ENCODE results near the gene THAP8. TPM values are rescaled to one million over a fixed set of nuclear protein-coding genes. Genes with fewer than 3 reads are reported as not detected.

The THAP8 gene
- total RNA-seq, 3 donors from 2014 or later, result 8.6 to 11.0 (median 10.2) TPM

GRCh38 chr19:36058481-36059179 lies 4.5 kb upstream of the THAP8 start:
- H3K36me3 ChIP-seq, result no peaks in the 10 kb centered on the region
- peaks cover 8 to 9% of the 10 kb centered on the region in 2 donors for H3K4me1 ChIP-seq
- H3K27me3 ChIP-seq, result no peaks in the 10 kb centered on the region
- no peak for DNase-seq (ENCODE audit: low spot score in 2 of 2)
- TF ChIP-seq POLR2AphosphoS5 (IDR thresholded peaks at IDR 0.05), result no peak
- TF ChIP-seq CTCF (IDR thresholded peaks at IDR 0.05), result no peak
- TF ChIP-seq POLR2A (IDR thresholded peaks at IDR 0.05), result no peak
- intact Hi-C loops (cut with DNase I; ENCODE audit: low total_unique reads), result no loop called here
- no peaks in the 10 kb centered on the region for H3K9me3 ChIP-seq
- H3K27ac ChIP-seq, result no peak overlapping the region
- H3K4me3 ChIP-seq, result no peak overlapping the region

- TF ChIP-seq POLR2A (IDR thresholded peaks at IDR 0.05) (no peak), CTCF (IDR thresholded peaks at IDR 0.05) (no peak), POLR2AphosphoS5 (IDR thresholded peaks at IDR 0.05) (no peak)
- peak; percentile 93 to 94 for DNase-seq (ENCODE audit: low spot score in 2 of 2)
- H3K27ac ChIP-seq, result peak within 1 kb of the TSS; percentile 95 to 96
- no peaks in the 10 kb centered on the region for H3K36me3 ChIP-seq
- H3K4me3 ChIP-seq, result peak within 1 kb of the TSS; percentile 52 to 78 (median 62)
- no peaks in the 10 kb centered on the region for H3K27me3 ChIP-seq
- intact Hi-C loops (cut with DNase I; ENCODE audit: low total_unique reads), result no loop called here
- H3K4me1 ChIP-seq, result peaks cover 8 to 9% of the 10 kb centered on the region in 2 donors
- no peaks in the 10 kb centered on the region for H3K9me3 ChIP-seq
These were observed 925 bp upstream of the THAP8 start, which contains the start of gene WDR62 for GRCh38 chr19:36054733-36055686. Gene WDR62 (plus strand): TSS chr19:36054897. CDS start chr19:36054972, 75 bp downstream.

GRCh38 chr19:36051637-36052036 lies 2.4 kb downstream of the THAP8 start:
- no peaks in the 10 kb centered on the region for H3K27me3 ChIP-seq
- H3K27ac ChIP-seq, result no peak overlapping the region
- DNase-seq (ENCODE audit: low spot score in 2 of 2), result no peak
- TF ChIP-seq POLR2A (IDR thresholded peaks at IDR 0.05) (no peak), POLR2AphosphoS5 (IDR thresholded peaks at IDR 0.05) (no peak), CTCF (IDR thresholded peaks at IDR 0.05) (no peak)
- H3K9me3 ChIP-seq, result no peaks in the 10 kb centered on the region
- H3K4me1 ChIP-seq, result peaks cover 8 to 9% of the 10 kb centered on the region in 2 donors
- no peaks in the 10 kb centered on the region for H3K36me3 ChIP-seq
- H3K4me3 ChIP-seq, result no peak overlapping the region
- intact Hi-C loops (cut with DNase I; ENCODE audit: low total_unique reads), result no loop called here

GRCh38 chr19:36051236-36051635 lies 2.8 kb downstream of the THAP8 start:
- Histone ChIP-seq H3K27ac (no peak overlapping the region), H3K4me1 (peaks cover 8 to 9% of the 10 kb centered on the region in 2 donors), H3K36me3 (no peaks in the 10 kb centered on the region), H3K4me3 (no peak overlapping the region), H3K9me3 (no peaks in the 10 kb centered on the region), H3K27me3 (no peaks in the 10 kb centered on the region)
- intact Hi-C loops (cut with DNase I; ENCODE audit: low total_unique reads), result no loop called here
- DNase-seq (ENCODE audit: low spot score in 2 of 2), result no peak
- TF ChIP-seq POLR2A (IDR thresholded peaks at IDR 0.05) (no peak), CTCF (IDR thresholded peaks at IDR 0.05) (no peak), POLR2AphosphoS5 (IDR thresholded peaks at IDR 0.05) (no peak)
